IMR-90 (cell line): ENCODE measurements around the gene SPATA31E1. TPM values are rescaled to one million over a fixed set of nuclear protein-coding genes. Genes with fewer than 3 reads are reported as not detected.
"Not testable (repeated sequence)": the region's sequence is repeated elsewhere in the genome, so short reads cannot be mapped to it uniquely, and the experiment has no call there.

Experiments used
- ATAC-seq: fragments of 200-7000 bp; cut with Tn5 transposase; 2 replicates; pipeline ENCODE4 v1.9.1; 2020; ENCODE audit warnings: low read depth, mild to moderate bottlenecking, moderate library complexity
- BruUV-seq: library from RNA; stranded (reverse); fragments of 400-500 nt; replicated peaks from 2 replicates; lab custom pipeline; 2021; lab: Mats Ljungman, UMichigan
- CTCF ChIA-PET: fragments of 300-600 bp; formaldehyde crosslinking; extraction: SDS; loops from one replicate; lab custom pipeline; 2021; ENCODE audit warnings: antibody characterized with exemption; lab: Yijun Ruan, JAX
- POLR2A ChIA-PET: fragments of 300-600 bp; sonication (Branson Sonifier 250); formaldehyde crosslinking; loops from one replicate; lab custom pipeline; 2022; ENCODE audit warnings: antibody characterized with exemption; ENCODE audit not compliant: unreplicated experiment; lab: Charles Lee
- DNase-seq: peaks from one replicate; pipeline ENCODE4 v3.0.0; 2013
- H2AFZ ChIP-seq: replicated peaks from 2 replicates; pipeline ENCODE3; 2013; ENCODE audit warnings: low read length, mild to moderate bottlenecking; ENCODE audit not compliant: poor library complexity
- H2AK5ac ChIP-seq: 2 replicates; pipeline ENCODE4 v1.6.1; 2013; ENCODE audit warnings: low read depth, low read length, inconsistent platforms
- H2AK9ac ChIP-seq: replicated peaks from 2 replicates; pipeline ENCODE3; 2013; ENCODE audit warnings: mild to moderate bottlenecking, low read depth, low read length, moderate library complexity; ENCODE audit not compliant: poor library complexity
- H2BK120ac ChIP-seq: 2 replicates; pipeline ENCODE4 v1.6.1; 2013; ENCODE audit warnings: low read depth, low read length, inconsistent platforms
- H2BK15ac ChIP-seq: 3 replicates; pipeline ENCODE4 v1.6.1; 2013; ENCODE audit warnings: low read depth, low read length, inconsistent platforms
- H2BK20ac ChIP-seq: 2 replicates; pipeline ENCODE4 v1.6.1; 2013; ENCODE audit warnings: low read depth, mild to moderate bottlenecking, inconsistent platforms, low read length, moderate library complexity
- H2BK5ac ChIP-seq: 2 replicates; pipeline ENCODE4 v1.6.1; 2013; ENCODE audit warnings: mild to moderate bottlenecking, low read depth, low read length, inconsistent platforms; ENCODE audit not compliant: poor library complexity, severe bottlenecking
- H3K14ac ChIP-seq: replicated peaks from 2 replicates; pipeline ENCODE4 v1.6.1; 2013; ENCODE audit warnings: low read depth, low read length, inconsistent platforms
- H3K18ac ChIP-seq: 2 replicates; pipeline ENCODE4 v1.6.1; 2013; ENCODE audit warnings: low read depth, low read length, control low read depth
- H3K23ac ChIP-seq: 2 replicates; pipeline ENCODE4 v1.6.1; 2013; ENCODE audit warnings: low read depth, low read length, inconsistent platforms
- H3K27ac ChIP-seq: 2 replicates; pipeline ENCODE4 v1.5.1; 2013; ENCODE audit warnings: mild to moderate bottlenecking, control low read depth, low read length; ENCODE audit not compliant: insufficient read depth
- H3K27me3 ChIP-seq: 2 replicates; pipeline ENCODE4 v1.6.1; 2013; ENCODE audit warnings: low read length; ENCODE audit not compliant: control insufficient read depth, insufficient read depth
- H3K36me3 ChIP-seq: 2 replicates; pipeline ENCODE4 v1.6.1; 2013; ENCODE audit warnings: low read length, mixed read lengths; ENCODE audit not compliant: control insufficient read depth, insufficient read depth
- H3K4ac ChIP-seq: 2 replicates; pipeline ENCODE4 v1.6.1; 2013; ENCODE audit warnings: low read depth, low read length, inconsistent platforms
- H3K4me1 ChIP-seq: 2 replicates; pipeline ENCODE4 v1.6.1; 2013; ENCODE audit warnings: low read length, mixed read lengths; ENCODE audit not compliant: control insufficient read depth, insufficient read depth
- H3K4me2 ChIP-seq: 2 replicates; pipeline ENCODE4 v1.6.1; 2013; ENCODE audit warnings: low read depth, mild to moderate bottlenecking, control low read depth, low read length, moderate library complexity
- H3K4me3 ChIP-seq: 2 replicates; pipeline ENCODE4 v1.5.1; 2013; ENCODE audit warnings: low read depth, mild to moderate bottlenecking, control low read depth, low read length, moderate library complexity; ENCODE audit not compliant: insufficient read depth
- H3K56ac ChIP-seq: 2 replicates; pipeline ENCODE4 v1.6.1; 2013; ENCODE audit warnings: low read length, inconsistent platforms; ENCODE audit not compliant: insufficient read depth; ENCODE audit errors: extremely low read depth
- H3K79me1 ChIP-seq, 2 experiments: 2 replicates each; pipeline ENCODE4 v1.6.1; 2013; ENCODE audit warnings: low read length in 2 of 2, inconsistent platforms in 1 of 2, low read depth in 1 of 2
- H3K9ac ChIP-seq: 2 replicates; pipeline ENCODE4 v1.6.1; 2013; ENCODE audit warnings: low read depth, low read length, control low read depth
- H3K9me1 ChIP-seq: 2 replicates; pipeline ENCODE4 v1.6.1; 2013; ENCODE audit warnings: low read length, inconsistent platforms; ENCODE audit not compliant: insufficient read depth
- H3K9me3 ChIP-seq: 2 replicates; pipeline ENCODE4 v1.6.1; 2013; ENCODE audit warnings: low read length; ENCODE audit not compliant: control insufficient read depth, insufficient read depth
- H4K20me1 ChIP-seq: 2 replicates; pipeline ENCODE4 v1.6.1; 2013; ENCODE audit warnings: low read length, inconsistent platforms; ENCODE audit not compliant: insufficient read depth
- H4K5ac ChIP-seq: 2 replicates; pipeline ENCODE4 v1.6.1; 2013; ENCODE audit warnings: mild to moderate bottlenecking, low read depth, low read length, control low read depth
- H4K8ac ChIP-seq, 2 experiments: 2 replicates each; pipeline ENCODE4 v1.6.1; 2013; ENCODE audit warnings: low read depth in 2 of 2, low read length in 2 of 2, control low read depth in 1 of 2, inconsistent platforms in 1 of 2
- H4K91ac ChIP-seq: 2 replicates; pipeline ENCODE4 v1.6.1; 2013; ENCODE audit warnings: low read depth, low read length, inconsistent platforms; ENCODE audit not compliant: insufficient read depth
- WGBS, 2 experiments: methylation state at CpG; one replicate each; pipeline versions ENCODE4 v1.1.5 to v1.1.7; 2013; ENCODE audit warnings: missing lambda C conversion rate in 2 of 2; ENCODE audit not compliant: insufficient read length in 1 of 2; ENCODE audit errors: extremely low coverage in 2 of 2; 5-methylcytosine and 5-hydroxymethylcytosine counted together
- dilution Hi-C: fragments of 300-500 bp; cut with HindIII; formaldehyde crosslinking; loops from one replicate; pipeline ENCODE4 v1.14.3; 2018; ENCODE audit warnings: low sequenced_read_pairs; ENCODE audit not compliant: unreplicated experiment
- in situ Hi-C: fragments of 300-500 bp; cut with MboI; formaldehyde crosslinking; loops from 3 replicates; pipeline ENCODE4 v1.14.3; 2019; ENCODE audit warnings: low sequenced_read_pairs, inconsistent platforms, mixed read lengths
- intact Hi-C: fragments of 100-400 bp; cut with micrococcal nuclease; formaldehyde crosslinking; loops from 2 replicates; pipeline ENCODE4 v1.10.0; 2022
- polyA plus RNA-seq, 3 experiments: library from polyadenylated mRNA; depleted of rRNA; stranded (reverse); fragments of >200 nt; gene quantifications; 2 replicates each; pipeline ENCODE4 v1.2.3, GENCODE V29; 2012; ENCODE audit warnings: low replicate concordance in 1 of 3
- total RNA-seq: library from RNA; depleted of rRNA; stranded (reverse); fragments of >200 nt; gene quantifications from 2 replicates; pipeline ENCODE4 v1.2.3, GENCODE V29; 2012

SPATA31E1 gene
- total and polyA plus RNA-seq, 2 of the 4 experiments (the other 2 are of a cell fraction) = 0.03 TPM; not detected in 1

DNA sequence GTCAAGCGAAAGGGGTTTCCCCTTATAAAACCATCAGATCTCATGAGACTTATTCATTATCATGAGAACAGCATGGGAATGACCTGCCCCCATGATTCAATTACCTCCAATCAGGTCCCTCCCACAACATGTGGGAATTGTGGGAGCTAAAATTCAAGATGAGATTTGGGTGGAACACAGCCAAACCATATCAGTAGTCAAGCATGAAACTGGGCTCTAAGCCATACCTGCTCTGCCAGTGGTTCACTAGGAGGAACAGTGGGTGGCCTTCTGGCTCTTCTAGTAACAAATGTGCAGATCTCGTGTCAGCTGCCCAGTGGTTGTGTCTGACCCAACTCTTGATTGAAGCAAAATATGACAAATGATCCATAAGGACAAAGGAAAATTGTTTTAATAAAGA, 34.9 kb upstream of the SPATA31E1 start:
- CTCF ChIA-PET, in situ Hi-C loops, H3K56ac ChIP-seq, BruUV-seq, H3K18ac ChIP-seq, H4K20me1 ChIP-seq, H2AK5ac ChIP-seq, H3K27me3 ChIP-seq, H3K36me3 ChIP-seq, H4K5ac ChIP-seq, intact Hi-C loops, H2BK120ac ChIP-seq, H4K8ac ChIP-seq, dilution Hi-C loops, H3K79me1 ChIP-seq, H2BK5ac ChIP-seq, H3K9ac ChIP-seq, H3K23ac ChIP-seq, H4K91ac ChIP-seq, POLR2A ChIA-PET, H3K14ac ChIP-seq, H3K9me3 ChIP-seq, ATAC-seq, H3K4me1 ChIP-seq, H3K9me1 ChIP-seq, H3K4me2 ChIP-seq, H2AFZ ChIP-seq, H3K27ac ChIP-seq, H3K4ac ChIP-seq, H2BK20ac ChIP-seq, H3K4me3 ChIP-seq, H2AK9ac ChIP-seq, H2BK15ac ChIP-seq: not testable (repeated sequence)
- no CpG with 5 or more reads among the region's 2 CpGs for WGBS, 2 experiments
- peak; percentile 16 for DNase-seq
